NT2/D1 (cell line): Measurements from ENCODE around the gene PWWP2B.

ENCODE experiments used
- DNase-seq: peaks from one replicate; pipeline ENCODE4 v3.0.0-alpha.2; 2011; ENCODE audit warnings: low read depth, low spot score
- H3K27me3 ChIP-seq: 2 replicates; pipeline ENCODE4 v1.6.0; 2011; ENCODE audit warnings: mild to moderate bottlenecking; ENCODE audit not compliant: insufficient read length, insufficient read depth
- H3K36me3 ChIP-seq: 2 replicates; pipeline ENCODE4 v1.6.1; 2011; ENCODE audit warnings: mild to moderate bottlenecking, low read length, mixed read lengths; ENCODE audit not compliant: insufficient read depth, insufficient read length
- H3K4me1 ChIP-seq: 2 replicates; pipeline ENCODE4 v1.5.1; 2011; ENCODE audit not compliant: insufficient read depth, insufficient read length
- H3K4me3 ChIP-seq: 2 replicates; pipeline ENCODE4 v1.5.1; 2011; ENCODE audit warnings: low read depth; ENCODE audit not compliant: insufficient read length
- H3K9ac ChIP-seq: 2 replicates; pipeline ENCODE4 v1.6.0; 2011; ENCODE audit warnings: low read depth; ENCODE audit not compliant: insufficient read length
- H3K9me3 ChIP-seq: 2 replicates; pipeline ENCODE4 v1.5.1; 2011; ENCODE audit warnings: mild to moderate bottlenecking, low read length; ENCODE audit not compliant: insufficient read depth
- SUZ12 ChIP-seq: IDR thresholded peaks from 2 replicates; pipeline ENCODE4 v1.6.1; 2011; ENCODE audit not compliant: insufficient read length, insufficient read depth; ENCODE audit errors: extremely low read depth
- YY1 ChIP-seq: IDR thresholded peaks from 2 replicates; pipeline ENCODE4 v1.6.1; 2011; ENCODE audit not compliant: insufficient read length, insufficient read depth
- ZNF274 ChIP-seq: IDR thresholded peaks from 2 replicates; pipeline ENCODE4 v1.6.1; 2011; ENCODE audit warnings: mild to moderate bottlenecking, low read depth, low read length

PWWP2B gene

DNA sequence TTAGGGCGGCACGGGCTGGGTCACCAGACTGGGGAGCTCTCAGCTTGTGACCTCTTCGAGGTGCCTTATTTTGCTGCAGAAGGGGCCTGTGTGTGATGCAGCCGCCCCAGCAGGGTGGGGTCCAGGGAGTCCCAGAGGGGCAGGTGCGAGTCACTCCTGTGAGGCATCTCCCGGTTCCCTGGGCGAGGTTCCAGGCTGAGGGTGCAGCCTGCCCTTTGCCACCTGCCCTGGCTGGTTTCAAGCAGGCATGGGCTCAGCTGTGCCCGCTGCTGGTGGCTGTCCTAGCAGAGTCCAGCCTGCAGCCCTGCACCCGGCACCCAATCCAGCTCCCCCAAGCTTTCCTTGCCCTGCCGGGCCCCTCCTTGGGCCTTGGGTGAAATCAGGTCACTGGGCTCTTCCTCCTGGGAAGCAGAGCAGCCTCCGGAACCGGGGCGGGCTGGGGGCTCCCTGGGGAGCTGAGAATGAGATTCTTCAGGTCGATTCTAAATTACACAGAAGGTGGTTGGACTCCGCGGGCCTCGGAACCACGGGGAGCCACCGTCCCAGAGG, 64.8 kb downstream of the PWWP2B start:
- TF ChIP-seq YY1 = no peak
- no peak for TF ChIP-seq ZNF274
- TF ChIP-seq SUZ12 = no peak
- no peak for DNase-seq
- H3K27me3 ChIP-seq = peaks cover 28% of the 10 kb centered on the region
- no peak overlapping the region for H3K4me3 ChIP-seq
- peaks cover 7% of the 10 kb centered on the region for H3K4me1 ChIP-seq
- H3K9ac ChIP-seq = no peak overlapping the region
- H3K36me3 ChIP-seq = no peaks in the 10 kb centered on the region
- no peaks in the 10 kb centered on the region for H3K9me3 ChIP-seq

DNA sequence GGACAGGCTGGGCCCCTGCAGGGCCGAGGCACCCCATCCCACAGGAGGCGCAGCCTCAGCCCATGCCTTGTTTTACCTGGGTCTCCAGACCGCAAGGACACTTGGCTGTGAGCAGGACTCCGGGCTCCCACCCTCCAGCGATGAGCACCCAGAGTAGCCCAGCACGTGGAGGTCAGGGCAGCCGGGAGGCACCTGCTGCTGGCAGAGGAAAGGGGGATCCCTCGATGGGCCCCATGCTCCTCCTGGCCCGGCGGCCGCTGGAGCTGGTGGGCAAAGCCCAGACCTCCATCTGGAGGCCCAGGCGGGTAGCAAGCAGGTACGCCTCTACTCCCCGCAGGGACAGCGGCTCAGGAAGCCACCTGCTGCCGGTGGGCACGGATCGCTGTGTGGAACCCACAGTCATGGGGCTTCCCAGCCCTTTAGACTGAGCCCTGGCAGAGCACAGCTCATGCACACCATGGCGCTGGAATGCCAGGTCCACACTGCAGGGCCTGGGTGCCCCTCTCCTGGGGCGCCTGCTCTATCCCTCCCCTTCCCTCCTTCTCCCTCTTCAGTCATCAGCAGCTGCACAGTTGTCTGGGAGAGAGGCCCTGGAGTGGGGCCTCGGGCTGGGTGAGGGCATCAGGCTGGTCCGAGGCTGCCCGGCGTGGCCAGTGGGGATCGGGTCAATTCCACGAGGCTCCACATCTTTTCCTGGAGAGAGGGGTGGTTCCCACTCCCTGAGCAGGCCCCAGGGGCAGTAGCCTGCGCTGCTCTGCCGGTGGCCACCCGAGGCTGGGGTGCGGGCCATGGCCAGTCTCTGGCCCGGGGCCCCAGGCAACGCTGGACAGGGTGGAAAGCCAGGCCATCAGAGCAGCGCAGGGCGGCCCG, 65.7 kb downstream of the PWWP2B start:
- H3K4me3 ChIP-seq = no peak overlapping the region
- H3K9me3 ChIP-seq = no peaks in the 10 kb centered on the region
- no peak for DNase-seq
- peaks cover 7% of the 10 kb centered on the region for H3K4me1 ChIP-seq
- H3K9ac ChIP-seq = no peak overlapping the region
- H3K27me3 ChIP-seq = peaks cover 22% of the 10 kb centered on the region
- TF ChIP-seq ZNF274 (no peak), YY1 (no peak), SUZ12 (no peak)
- no peaks in the 10 kb centered on the region for H3K36me3 ChIP-seq

DNA sequence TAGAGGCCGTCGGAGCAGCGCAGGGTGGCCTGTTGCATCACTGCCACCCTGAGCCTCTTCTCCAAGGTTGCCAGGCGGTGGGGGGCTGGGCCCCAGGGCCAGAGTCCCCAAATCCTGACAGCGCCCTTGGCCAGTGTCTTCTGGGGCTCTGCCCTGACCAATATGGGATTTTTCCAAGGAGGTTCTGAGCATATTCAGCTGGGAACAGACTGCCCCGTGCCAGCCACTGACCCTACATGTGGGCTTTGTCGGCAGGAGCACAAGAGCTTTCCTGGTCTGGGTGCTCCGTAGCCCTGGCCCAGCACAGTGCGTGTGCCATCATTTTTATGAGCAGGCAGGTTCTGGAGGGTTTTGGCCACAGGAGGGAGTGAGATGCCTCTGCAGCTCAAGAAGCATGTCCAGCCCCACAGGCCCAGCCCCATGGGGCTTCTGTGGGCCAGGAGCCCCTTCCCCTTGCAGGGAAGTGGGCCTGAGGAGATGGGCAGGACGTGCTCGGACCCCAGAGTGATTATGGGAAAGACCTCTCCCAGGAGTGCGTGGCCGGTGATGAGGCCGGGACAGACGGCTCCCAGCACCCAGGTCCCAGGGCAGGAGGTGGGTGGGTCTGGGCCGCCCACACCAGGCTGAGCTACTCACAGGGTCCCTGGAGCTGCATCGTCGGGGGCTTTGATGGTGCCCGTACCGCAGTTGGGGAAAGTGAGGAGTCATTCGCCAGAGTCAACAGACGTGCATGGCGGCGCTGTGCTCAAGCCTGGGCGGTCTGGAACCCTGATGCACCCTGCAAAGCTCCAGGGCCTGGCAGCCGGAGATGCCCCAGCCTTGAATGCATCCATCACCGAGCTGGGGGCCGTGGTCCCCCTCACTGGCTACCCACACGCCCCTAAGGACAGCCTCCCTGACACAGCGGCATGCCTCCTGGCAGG, 66.6 kb downstream of the PWWP2B start:
- Histone ChIP-seq H3K4me1 (peaks cover 7% of the 10 kb centered on the region), H3K9ac (no peak overlapping the region), H3K27me3 (peaks cover 14% of the 10 kb centered on the region), H3K4me3 (no peak overlapping the region), H3K36me3 (no peaks in the 10 kb centered on the region), H3K9me3 (no peaks in the 10 kb centered on the region)
- DNase-seq = no peak
- no peak for TF ChIP-seq YY1
- no peak for TF ChIP-seq ZNF274
- no peak for TF ChIP-seq SUZ12

DNA sequence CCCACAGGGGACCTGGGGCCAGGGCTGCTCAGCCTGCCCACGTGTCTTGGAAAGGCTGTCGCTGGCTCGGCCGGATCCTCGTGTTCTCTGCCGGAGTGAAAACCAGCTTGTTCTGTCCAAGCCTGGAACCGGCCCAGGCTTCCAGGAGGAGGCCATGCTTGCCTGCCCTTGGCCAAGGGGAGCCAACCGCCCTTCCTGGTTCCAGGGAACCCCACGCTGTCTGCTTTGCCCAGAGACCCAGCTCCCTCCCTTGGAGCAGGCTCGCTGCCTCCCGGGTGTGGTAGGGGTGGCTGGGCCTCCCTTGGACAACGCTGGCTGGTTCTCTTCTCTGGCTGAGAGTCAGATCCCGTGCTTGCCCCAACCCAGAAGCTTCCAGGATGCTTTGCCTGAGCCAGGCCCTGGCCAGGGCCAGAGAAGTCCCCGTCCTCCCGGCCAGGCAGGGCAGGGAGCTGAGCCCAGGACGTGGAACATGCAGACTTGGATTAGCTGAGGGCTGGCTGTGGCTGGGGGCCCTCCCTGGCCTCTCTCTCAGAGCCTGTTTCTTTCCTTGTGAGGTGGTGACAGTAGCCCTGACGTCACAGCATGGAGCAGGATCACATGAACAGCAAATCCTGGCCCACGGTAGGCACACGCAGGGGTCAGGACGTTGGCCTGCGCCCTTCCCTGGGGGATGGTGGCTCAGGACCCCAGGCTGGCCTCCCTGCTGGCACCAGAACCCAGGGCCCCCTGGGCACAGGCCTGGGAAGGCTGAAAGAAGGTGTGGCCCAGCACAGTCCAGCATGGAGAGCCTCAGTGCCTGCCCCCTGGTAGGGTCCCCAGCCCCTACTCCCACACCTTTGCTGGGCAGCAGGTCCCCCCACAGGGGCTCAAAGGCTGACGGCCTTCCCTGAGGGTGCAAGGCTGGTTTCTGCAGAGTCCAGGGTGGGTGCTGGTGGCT, 67.5 kb downstream of the PWWP2B start:
- H3K4me3 ChIP-seq = no peak overlapping the region
- peaks cover 7% of the 10 kb centered on the region for H3K4me1 ChIP-seq
- peaks cover 5% of the 10 kb centered on the region for H3K27me3 ChIP-seq
- H3K9ac ChIP-seq = no peak overlapping the region
- no peak for TF ChIP-seq SUZ12
- no peak for TF ChIP-seq ZNF274
- no peak for TF ChIP-seq YY1
- H3K36me3 ChIP-seq = no peaks in the 10 kb centered on the region
- no peaks in the 10 kb centered on the region for H3K9me3 ChIP-seq
- no peak for DNase-seq

DNA sequence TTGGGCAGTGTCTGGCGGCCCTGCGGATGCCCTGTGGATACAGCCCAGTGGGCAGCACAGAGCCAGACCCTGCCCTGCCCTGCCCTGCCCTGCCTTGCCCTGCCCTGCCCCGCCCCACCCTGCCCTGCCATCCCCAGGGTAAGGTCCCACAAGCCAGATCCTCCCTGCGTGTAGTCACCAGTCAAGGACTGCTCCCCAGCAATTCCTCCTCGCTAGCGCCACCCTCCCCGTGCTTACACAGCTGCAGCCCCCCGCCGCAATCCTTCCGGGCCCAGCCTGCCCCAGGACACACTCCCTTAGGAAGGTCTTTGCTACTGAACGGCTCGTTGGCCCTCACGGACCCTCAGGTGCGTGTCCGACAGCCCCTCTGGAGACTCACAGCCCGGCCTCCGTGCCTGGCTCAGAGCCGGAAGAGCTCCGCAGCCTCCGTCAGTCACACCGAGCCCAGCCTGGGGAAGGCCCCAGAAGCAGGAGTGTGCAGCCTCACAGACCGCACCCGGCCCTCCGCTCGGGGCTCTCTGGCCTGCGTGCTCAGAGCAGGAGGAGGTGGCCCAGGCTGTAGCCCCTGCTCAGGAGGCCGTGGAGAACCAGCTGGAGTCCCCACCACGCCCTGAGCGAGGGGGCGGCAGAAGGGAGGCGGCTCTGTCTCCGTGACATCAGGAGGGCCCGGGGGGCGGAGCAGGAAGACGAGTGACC, 68.3 kb downstream of the PWWP2B start:
- Histone ChIP-seq H3K4me3 (no peak overlapping the region), H3K9me3 (no peaks in the 10 kb centered on the region), H3K36me3 (no peaks in the 10 kb centered on the region), H3K9ac (no peak overlapping the region), H3K4me1 (peaks cover 7% of the 10 kb centered on the region), H3K27me3 (no peaks in the 10 kb centered on the region)
- DNase-seq = no peak
- no peak for TF ChIP-seq ZNF274
- TF ChIP-seq SUZ12 = no peak
- no peak for TF ChIP-seq YY1

DNA sequence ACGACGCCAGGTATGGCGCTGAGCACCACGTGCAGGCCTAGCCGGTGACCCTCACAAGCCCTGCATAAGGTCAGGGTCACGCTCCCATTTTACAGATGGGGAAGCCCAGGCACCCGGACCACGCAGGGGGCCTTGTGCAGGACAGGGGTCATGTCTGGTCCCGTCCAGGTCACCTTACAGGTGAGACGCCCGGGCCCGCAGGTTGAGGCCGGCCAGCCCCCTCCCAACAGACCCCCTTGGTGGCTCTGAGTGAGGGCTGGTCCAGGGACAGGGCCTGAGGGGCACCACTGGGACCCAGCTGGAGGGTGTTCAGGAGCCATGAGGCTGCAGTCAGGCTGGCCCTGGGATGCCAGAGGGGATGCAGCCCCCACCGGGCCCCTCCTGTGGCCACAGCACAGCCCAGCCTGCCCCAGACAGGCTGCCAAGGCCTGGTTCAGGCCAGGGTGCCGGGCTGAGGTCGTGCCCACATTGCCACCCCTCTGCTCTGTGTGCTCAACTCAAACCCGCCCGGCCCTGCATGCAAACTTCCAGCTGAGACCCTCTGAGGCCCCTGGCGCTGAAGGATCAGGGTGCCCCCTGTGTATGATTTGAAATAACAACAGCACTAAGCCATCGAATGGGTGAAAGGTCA, 69.0 kb downstream of the PWWP2B start:
- H3K27me3 ChIP-seq = peaks cover 2% of the 10 kb centered on the region
- H3K9me3 ChIP-seq = no peaks in the 10 kb centered on the region
- H3K4me3 ChIP-seq = no peak overlapping the region
- H3K9ac ChIP-seq = no peak overlapping the region
- peaks cover 7% of the 10 kb centered on the region for H3K4me1 ChIP-seq
- H3K36me3 ChIP-seq = no peaks in the 10 kb centered on the region
- DNase-seq = no peak
- no peak for TF ChIP-seq ZNF274
- TF ChIP-seq YY1 = no peak
- TF ChIP-seq SUZ12 = no peak
